GM23248 (cell line): ENCODE measurements around the gene COQ8B.

ENCODE experiments used
- EZH2 ChIP-seq: fragments of 200-600 bp; sonication (generic); IDR thresholded peaks from 2 replicates; pipeline ENCODE4 v1.6.1; 2018; ENCODE audit warnings: antibody characterized with exemption, mild to moderate bottlenecking; ENCODE audit not compliant: insufficient read depth, poor library complexity, severe bottlenecking
- EZH2phosphoT487 ChIP-seq: fragments of 200-600 bp; sonication (generic); IDR thresholded peaks from 2 replicates; pipeline ENCODE4 v1.6.1; 2018; ENCODE audit warnings: antibody characterized with exemption, moderate library complexity, mild to moderate bottlenecking, low read depth; ENCODE audit not compliant: insufficient read depth

GRCh38 chr19:40702337-40703012 lies 14.2 kb downstream of the COQ8B start:
- TF ChIP-seq EZH2phosphoT487 (no peak), EZH2 (no peak)
